GM19395 (cell line): ENCODE measurements around the gene POLN.

Experiments used
- ATAC-seq: cut with Tn5 transposase; IDR thresholded peaks from one replicate; pipeline ENCODE4 v1.9.1; 2021; ENCODE audit warnings: mild to moderate bottlenecking, moderate library complexity; ENCODE audit not compliant: unreplicated experiment

The POLN gene

DNA sequence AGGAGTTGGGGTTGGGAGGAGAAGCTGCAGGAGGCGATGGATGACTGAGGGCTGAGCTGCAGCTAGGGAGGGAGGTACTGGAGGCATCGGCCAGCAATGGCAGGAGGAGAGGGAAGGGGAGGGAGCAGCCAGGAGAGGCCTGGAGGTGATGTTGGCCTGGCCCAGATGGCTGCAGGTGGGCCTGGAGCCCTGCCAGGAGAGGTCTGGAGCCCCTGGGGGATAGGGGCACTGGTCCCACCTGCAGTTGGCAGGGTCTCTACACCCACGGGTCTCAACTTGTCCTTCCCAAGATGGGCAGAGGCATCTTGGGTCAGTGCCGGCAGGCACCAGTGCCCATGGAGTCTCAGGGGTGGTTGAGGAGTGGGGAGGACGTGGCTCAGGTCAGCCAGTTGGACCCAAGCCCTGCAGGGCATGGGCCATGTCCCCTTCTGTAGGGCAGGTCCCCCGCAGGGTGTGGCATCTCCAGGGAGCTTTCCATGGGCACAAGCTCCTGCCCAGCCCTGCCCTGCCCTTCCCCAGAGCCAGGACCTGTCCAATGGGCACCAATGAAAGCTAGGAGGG is 22.6 kb upstream of the POLN start:
- no peak for ATAC-seq

DNA sequence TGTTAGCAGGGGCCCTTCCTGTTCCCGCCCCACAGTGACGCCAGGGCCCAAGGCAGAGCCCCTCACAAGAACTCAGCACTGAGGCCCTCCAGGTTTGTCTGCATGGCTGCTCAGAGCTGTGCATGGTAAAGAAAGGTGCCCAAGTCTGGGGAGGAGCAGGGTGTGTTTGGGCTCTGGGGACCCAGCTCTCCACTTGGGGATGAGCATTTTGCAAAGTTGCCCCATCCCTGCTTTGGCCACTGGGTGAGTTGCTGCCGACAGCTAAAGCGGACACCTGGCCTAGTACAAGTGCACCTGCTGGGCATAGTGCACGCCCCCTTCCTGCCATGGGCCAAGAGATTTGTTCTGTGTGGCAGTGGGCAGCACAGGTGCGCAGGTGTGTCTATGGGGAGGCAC is 22.0 kb upstream of the POLN start:
- no peak for ATAC-seq

- ATAC-seq = no peak
Measured at GRCh38 chr4:2262944-2263250, 21.0 kb upstream of the POLN start.

GRCh38 chr4:2262145-2262943 is 20.4 kb upstream of the POLN start:
- peak; percentile 92 for ATAC-seq

GRCh38 chr4:2261853-2262144 is 19.9 kb upstream of the POLN start, which contains the start of gene MXD4:
TSS of gene MXD4 (minus strand) at chr4:2262109. CDS start at chr4:2261980, 129 bp downstream.
- ATAC-seq = peak; percentile 5

DNA sequence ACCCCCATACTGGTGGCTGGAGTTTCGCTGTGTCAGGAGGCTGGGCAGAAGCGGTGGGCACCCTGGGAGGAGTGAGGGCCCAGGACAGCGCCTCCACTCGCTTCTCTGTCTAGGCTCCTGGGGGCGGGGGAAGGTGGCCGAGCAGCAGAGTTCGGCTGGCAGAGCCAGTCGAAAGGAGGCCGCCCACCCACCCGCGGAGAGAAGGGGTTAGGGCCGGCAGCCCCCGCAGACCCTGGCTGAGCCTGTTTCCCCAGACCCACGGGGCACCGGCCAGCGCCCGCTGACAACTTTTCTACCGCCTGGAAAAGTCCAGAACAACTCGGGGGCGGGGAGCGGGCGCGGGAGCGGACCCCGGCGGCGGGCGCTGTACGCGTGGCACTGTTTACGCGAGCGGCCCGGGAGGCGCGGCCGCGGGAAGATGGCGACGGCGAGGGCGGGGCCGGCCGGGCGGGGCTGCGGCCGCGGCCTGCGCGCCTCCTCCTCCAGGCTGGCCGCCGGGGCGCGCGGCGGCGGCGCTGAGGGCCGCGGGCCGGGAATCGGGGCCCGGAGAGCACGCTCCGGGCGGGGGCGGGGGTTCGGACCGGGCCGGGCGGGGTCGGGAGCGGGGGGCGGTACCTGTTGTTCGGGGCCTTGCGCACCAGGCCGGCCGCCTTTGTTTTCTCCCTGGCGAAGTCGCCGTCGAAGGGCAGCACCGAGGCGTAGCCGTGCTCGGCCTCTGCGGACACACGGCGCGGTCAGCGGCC is 19.4 kb upstream of the POLN start:
- no peak for ATAC-seq

- ATAC-seq = no peak
Measured at GRCh38 chr4:2260344-2261109, 18.6 kb upstream of the POLN start.

GRCh38 chr4:2259541-2260343 is 17.8 kb upstream of the POLN start:
- ATAC-seq = no peak

GRCh38 chr4:2259036-2259540 is 17.2 kb upstream of the POLN start:
- ATAC-seq = no peak

- ATAC-seq = no peak
Measured at GRCh38 chr4:2258091-2259035, 16.4 kb upstream of the POLN start.

DNA sequence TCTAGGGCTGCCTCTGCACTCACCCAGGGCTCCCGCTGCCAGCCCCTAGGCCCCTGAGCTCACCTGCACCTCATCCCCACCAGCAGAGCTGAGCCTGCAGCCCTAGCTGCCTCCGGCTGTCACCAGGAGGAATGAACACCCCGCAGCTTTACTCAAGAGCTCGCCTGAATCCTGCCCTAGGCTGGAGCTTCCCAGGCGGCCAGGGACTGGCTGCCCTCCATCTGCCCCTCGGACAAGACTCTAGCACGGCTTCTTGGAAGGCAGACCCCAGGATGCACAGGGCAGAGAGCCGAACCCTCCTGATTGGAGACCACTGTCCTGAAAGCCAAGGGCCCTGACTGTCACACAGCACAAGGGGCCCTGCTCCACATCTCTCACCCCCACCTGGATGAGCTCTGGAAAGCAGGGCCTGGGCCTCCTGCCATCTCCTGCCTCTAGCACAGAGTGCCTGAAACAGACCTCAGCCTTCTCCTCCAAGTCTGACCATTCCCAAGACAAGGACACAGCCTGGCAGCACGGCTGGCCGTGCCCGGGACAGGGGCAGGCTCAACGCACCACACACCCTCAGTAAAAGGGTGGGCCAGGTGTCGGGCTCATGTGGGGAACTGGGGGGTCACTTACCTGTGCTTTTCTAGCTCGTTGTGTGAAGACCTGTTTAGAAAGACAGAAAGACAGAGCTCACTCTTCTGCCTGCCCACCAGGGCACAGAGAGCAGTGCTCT is 15.6 kb upstream of the POLN start:
- ATAC-seq = no peak

DNA sequence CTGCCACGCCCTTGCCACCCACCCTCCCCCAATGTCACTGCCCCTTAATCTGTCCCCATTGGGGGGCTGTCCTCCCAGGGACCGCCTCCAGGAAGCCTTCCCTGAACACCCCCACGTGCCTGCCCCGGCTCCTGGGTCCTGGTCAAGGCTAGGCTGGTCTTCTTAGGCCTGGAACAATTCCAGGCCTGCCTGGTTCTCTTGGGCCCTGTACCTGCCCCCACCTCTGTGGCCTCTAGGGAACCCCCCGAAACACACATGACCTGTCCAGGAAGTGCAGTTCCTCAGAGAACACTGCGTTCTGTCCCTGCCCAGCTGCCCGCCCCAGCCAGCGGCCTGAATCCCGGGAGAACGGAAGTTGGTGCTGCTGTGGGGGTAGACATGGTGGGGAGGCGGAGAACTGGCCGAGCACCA is 14.9 kb upstream of the POLN start:
- ATAC-seq = no peak

DNA sequence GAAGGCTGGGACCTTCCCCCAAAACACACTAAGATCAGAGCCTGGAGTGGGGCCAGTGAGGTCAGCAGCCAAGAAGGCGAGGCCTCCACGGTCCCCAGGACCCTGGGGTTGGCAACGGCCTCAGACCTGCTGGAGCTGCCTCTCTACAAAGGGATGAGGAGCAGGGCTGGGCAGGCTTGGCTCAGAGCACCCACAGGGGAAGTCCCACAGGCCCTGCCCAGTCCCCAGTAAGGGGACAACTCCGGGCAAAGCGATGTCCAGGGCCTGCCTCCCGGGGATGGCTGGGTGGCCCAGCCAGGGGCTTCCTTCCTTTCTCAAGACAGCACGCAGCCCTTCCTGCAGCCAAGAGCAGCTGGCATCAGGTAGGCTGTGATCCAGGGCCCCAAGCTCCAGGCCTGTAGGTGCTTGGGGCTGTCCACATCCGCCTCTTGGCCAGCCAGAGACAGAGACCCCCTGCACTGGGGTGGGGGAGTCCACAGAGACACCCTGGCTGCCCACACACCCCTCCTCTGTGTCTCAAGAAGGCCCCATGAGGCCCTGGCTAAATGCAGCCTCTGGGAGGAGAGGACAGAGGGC is 14.3 kb upstream of the POLN start:
- ATAC-seq = no peak

DNA sequence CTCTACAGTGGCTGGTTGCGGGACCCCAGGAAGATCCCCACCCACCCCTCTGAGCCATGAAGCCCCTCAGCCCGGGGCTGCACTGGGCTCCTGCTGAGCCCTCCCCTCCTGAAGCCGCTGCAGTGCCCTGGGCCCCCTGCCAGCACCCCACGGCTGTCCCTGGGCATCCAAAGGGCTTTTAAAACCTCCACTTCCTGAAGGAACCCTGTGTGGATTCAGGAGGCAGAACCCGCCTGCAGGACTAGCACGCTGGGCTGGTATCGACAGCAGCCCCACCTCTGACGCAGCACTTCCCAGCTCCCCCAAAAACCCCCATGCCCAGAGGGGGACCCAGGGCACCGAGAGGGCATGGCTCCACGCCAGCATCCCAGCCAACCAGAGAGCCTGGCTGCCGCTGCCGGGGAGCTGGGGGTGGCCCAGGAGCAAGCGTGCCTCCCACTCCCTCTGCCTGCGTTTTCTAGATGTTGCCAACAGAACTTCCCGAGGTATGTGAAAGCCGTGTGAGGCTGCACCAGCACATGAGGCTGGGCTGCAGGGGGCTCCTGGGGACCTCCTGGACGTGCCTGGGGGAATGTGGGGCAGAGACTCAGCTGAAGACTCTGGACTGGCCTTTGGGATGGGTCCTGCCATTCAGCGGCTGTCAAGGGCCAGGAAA is 13.7 kb upstream of the POLN start:
- no peak for ATAC-seq

GRCh38 chr4:2254665-2255500 is 13.0 kb upstream of the POLN start:
- ATAC-seq = no peak

DNA sequence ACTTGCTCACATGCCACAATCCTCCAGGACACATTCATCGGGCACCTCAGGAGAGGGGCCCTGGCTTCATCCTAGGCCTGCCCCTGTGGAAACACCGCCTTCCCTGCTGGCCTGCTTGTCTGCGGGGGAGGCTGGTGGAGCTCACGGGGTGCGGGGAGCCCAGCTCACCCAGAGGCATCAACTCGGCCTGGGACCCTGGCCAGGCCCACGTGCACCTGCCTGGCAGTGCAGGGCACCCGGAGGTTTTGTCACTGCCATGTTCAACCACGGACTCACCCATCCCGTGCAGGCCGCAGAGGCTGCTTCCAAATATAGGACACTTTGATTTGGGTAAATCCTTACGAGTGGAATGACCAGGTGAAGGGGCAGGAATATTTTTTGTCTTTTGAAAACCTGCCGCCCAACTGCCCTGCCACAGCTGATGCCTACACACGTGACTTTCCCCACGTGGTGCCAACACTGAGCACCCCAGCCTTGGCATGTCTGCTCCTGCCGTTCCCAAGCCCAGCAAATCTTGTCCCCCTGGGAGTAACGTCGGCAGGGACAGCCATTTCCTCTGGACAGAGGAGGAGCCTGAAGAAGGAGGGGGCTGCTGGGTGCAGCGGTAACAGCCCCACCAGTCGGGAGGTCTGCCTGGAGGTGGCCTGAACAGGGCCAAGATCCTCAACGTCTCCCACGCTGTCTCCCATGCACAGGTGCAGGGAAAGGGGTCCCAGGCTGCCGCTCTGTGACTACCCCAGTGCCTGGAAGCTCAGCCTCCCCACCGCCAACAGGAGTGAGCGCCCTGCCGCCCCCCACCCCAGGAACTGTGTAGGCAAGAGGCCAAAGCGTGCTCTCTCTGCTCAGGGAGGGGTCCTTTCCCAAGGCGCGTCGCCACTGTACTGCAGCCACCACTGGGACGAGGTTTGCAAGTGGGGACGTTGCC is 11.5 kb upstream of the POLN start:
- ATAC-seq = no peak
